NCI-H748 treated with DMSO at 0.1 percent for 48 hours (cell line): ENCODE results near the gene SERPINB6.
"Not testable (repeated sequence)": the region's sequence is repeated elsewhere in the genome, so short reads cannot be mapped to it uniquely, and the experiment has no call there.

Source experiments
- DNase-seq: peaks from one replicate; lab custom pipeline; 2025; lab: John Stamatoyannopoulos, UW

SERPINB6 gene

GRCh38 chr6:2977799-2978590, 6.6 kb upstream of the SERPINB6 start:
- DNase-seq: no peak

DNA sequence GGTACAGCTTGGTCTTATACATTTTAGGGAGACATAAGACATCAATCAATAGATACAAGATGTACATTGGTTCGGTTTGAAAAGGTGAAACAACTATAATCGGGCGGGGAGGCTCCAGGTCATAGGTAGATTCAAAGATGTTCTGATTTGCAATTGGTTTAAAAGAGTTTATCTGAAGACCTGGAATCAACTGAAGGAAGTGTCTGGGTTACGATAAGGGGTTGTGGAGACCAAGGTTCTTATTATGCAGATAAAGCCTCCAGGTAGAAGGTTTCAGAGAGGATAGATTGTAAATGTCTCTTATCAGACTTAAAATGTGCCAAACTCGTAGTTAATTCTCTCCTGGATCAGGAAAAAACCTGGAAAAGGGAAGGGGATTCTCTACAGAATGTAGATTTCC, 5.9 kb upstream of the SERPINB6 start:
- no peak for DNase-seq

- no peak for DNase-seq
These were observed 5.3 kb upstream of the SERPINB6 start for GRCh38 chr6:2976571-2977085.

DNA sequence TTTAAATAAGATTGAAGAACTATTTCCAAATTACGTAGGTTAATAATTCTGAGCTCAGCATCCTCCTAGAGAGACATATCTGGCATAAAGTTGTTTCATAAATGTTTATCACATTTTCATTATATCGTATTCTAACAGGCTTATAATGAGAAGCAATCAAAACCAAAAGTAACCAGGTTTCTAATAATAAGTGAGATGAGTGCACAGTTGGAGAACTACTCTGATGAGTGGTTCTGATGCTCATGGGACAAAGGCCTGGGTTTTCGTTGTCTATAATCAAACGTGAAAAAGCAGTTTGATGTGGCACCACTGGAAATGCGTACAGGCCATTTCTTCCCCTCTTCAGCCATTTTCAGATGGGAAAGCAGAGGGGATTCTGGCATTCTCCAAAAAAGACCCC, 4.7 kb upstream of the SERPINB6 start:
- DNase-seq: no peak

DNA sequence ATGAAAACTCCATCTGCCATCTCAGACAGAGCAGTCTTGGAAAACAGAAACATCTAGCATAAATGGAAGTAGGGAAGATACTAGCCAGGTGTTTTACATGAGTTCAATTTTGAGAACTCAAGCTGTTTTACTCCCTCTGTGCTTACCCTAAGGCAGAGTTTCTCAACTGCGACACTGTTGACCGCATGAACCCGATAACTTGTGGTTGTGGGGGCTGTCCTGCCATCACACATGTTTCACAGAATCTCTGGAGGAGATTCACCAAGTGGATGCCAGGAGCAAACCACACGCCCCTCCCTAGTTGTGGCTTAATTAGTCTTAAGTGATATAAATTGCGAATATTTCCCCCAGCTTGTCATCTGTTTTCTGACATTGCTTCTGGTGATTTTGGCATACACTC, 2.3 kb upstream of the SERPINB6 start:
- DNase-seq: no peak

DNA sequence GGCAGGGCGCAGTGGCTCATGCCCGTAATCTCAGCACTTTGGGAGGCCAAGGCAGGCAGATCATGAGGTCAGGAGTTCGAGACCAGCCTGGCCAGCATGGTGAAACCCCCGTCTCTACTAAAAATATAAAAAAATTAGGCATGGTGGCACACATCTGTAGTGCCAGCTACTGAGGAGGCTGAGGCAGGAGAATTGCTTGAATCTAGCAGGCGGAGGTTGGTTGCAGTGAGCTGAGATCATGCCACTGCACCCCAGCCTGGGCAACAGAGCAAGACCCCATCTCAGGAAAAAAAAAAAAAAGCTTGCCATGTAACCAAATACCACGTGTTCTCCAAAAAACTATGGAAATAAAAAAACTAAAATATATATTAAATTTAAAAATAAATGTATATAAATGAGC, 1.8 kb upstream of the SERPINB6 start:
- DNase-seq: not testable (repeated sequence)

DNA sequence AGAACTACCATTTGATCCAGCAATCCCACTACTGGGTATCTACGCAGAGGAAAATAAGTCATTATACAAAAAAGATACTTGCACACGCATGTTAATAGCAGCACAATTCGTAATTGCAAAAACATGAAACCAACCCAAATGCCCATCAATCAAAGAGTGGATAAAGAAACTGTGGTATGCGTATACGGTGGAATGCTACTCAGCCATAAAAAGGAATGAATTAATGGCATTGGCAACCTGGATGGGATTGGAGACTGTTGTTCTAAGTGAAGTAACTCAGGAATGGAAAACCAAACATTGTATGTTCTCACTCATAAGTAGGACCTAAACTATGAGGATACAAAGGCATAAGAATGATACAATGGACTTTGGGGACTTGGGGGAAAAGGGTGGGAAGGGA, 1.3 kb upstream of the SERPINB6 start:
- DNase-seq: not testable (repeated sequence)

- not testable (repeated sequence) for DNase-seq
These were observed 786 bp upstream of the SERPINB6 start for GRCh38 chr6:2972219-2972487.

- no peak for DNase-seq
These were observed 481 bp downstream of the SERPINB6 start for GRCh38 chr6:2970753-2971419.

DNA sequence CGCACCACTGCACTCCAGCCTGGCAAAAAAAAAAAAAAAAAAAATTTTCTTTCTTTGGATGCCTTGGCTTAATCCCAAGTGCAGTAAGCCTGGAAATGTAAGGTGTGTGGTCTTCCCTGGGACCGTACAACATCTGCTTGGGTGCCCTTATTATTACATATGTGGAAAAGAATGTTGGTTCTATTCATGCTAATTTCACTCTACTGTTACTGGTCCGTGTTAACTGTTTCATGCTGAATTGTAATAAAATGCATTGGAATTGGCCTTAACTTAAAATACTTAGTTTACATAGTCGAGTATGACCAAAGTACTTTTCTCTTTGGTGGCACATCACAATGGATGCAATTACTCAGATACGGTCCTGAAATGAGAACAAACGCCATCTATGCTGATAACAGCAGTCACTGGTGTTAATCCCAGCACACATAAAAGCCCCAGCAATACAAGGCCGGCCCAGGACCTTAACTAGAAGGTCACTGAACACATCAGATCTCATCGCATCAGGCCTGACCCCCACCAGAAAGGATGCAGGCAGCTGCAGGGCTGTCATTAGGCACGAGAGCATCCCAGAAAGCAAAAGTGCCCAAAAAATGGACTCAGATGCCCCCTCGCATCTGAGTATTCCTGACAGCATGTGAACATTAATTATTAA, 1.2 kb downstream of the SERPINB6 start:
- DNase-seq: no peak

- no peak for DNase-seq
These were observed 1.8 kb downstream of the SERPINB6 start for GRCh38 chr6:2969549-2969948.

DNA sequence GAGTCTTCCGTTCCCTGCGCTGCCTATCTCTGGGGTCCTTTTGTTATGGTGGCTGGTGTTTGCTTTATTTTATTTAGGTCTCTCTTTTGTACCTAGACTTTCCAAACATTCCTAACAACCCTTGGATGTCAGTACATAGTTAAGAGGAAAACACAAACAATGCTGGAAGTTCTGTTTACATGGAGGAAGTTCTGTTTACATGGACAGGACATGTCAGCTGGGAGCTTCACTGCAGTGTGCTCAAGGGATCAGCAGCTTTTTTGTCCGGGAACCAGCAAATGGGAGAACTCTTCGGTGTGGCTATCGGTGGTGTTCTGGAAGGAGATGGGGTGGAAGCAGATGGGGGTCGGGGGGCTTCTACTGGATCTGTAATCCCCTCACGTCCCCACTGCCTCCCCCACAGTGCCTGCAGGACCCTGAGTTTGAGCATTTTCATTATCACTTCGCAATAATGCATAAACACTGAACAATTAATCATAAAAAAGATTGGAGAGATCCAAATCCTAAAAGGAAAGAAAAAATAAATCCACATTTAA, 2.7 kb downstream of the SERPINB6 start:
- DNase-seq: no peak

- DNase-seq: no peak
These were observed 3.4 kb downstream of the SERPINB6 start for GRCh38 chr6:2967936-2968335.

DNA sequence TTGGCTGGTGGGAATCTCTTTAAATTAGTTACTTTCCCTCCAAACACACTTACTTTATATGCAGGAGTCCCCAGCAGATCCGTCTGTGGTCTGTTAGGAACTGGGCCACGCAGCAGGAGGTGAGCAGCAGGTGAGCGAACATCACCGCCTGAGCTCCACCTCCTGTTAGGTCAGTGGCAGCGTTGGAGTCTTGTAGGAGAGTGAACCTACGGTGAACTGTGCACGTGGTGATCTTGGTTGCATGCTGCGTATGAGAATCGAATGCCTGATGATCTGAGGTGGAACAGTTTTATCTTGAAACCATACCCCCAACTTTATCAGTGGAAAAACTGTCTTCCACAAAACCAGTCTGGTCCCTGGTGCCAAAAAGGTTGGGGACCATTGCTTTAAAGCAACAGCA, 5.0 kb downstream of the SERPINB6 start:
- DNase-seq: no peak

DNA sequence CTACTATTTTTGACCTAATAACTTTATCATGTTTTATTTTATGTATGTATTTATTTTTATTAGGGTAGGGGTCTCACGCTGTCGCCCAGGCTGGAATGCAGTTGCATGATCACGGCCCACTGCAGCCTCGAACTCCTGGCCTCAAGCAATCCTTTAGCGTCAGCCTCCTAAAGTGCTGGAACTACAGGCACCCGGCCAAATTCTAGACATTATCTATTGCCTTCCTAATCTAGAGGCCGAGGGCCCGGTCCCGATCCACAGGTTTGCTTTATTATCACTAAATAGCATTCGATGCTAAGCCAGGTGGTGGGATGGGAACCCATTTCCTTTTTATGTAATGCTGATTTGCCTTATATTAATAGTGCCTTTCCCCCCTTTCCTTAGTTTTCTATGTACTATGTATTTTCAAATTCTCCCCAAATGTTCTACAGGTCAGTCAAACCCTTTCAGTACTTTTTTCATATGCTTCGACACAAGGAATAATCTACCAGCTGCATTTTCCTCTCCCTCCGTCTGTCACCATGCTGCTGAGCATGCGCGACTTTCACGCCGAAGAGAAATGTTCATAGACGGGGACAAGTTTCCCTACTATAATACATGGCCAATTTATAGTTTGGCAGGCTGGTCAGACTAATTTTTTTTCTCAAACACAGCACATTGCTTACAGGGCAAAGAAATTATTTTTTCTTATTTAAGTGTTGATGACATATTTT, 6.4 kb downstream of the SERPINB6 start:
- DNase-seq: no peak

GRCh38 chr6:2963756-2964155, 7.6 kb downstream of the SERPINB6 start:
- no peak for DNase-seq

- DNase-seq: no peak
These were observed 8.7 kb downstream of the SERPINB6 start for GRCh38 chr6:2962636-2963035.

GRCh38 chr6:2962004-2962403, 9.4 kb downstream of the SERPINB6 start:
- no peak for DNase-seq

GRCh38 chr6:2961506-2961905, 9.9 kb downstream of the SERPINB6 start:
- DNase-seq: no peak

DNA sequence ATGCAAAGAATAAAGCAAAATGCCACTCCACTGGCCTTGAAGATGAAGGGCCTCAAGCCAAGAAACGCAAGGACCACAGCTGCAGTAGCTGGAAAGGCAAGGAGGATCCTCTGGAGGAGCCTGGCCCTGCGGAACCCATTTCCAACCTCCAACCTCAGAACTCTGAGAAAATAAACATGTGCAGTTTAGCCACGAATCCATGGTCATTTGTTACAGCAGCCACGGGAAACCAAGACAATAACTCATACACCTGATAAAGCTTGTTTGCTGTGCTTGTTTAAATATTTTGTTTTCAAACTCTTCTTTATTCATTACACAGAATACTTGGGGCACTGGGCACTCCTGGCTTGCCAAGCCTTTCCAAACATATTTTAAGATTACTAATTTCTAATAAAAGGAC, 10.4 kb downstream of the SERPINB6 start:
- no peak for DNase-seq

DNA sequence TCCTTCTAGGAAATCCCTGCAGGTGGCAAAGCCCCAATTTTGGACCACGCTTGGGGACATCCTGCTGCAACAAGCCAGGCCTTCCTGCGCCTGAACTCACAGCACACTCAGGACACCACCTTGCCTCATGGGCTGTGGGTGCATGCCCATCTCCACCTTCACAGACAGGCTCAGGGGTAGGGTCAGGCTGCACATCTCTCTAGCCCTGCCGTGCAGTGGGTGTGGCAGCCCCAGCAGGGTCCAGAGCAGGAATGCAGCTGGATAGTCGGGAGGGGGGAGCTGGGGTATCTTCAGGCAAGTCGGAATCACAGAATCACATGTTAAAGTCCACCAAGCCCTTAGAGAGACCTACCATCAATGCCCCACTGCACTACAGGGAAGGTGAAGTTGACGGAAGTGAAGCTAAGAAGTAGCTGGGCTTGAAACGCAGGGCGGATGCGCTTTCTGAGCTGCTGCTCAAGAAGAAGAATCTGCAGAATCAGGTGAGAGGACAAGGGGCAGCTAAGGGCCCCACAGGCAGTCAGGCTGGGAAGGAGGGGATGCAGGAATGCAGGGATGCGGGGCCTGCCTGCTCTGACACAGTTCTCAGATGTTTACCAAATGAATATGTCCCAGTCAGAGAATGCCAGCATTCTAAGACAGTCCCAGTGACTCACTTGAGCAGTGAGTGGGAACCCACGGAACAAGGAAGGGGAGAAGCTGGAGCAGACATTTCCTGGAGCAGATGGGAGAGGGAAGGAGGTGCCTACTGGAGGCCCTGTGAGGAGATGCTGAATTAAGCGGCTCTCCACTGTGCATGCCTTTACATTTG, 11.3 kb downstream of the SERPINB6 start:
- no peak for DNase-seq
